HG02870 (cell line): Measurements from ENCODE around the gene KIFC3.
"Not testable (repeated sequence)": the region's sequence is repeated elsewhere in the genome, so short reads cannot be mapped to it uniquely, and the experiment has no call there.

Experiments
- ATAC-seq: cut with Tn5 transposase; IDR thresholded peaks from one replicate; pipeline ENCODE4 v1.9.1; 2021; ENCODE audit warnings: mild to moderate bottlenecking, moderate library complexity; ENCODE audit not compliant: unreplicated experiment

The KIFC3 gene

GRCh38 chr16:57726433-57726947, 75.8 kb downstream of the KIFC3 start:
- no peak for ATAC-seq

DNA sequence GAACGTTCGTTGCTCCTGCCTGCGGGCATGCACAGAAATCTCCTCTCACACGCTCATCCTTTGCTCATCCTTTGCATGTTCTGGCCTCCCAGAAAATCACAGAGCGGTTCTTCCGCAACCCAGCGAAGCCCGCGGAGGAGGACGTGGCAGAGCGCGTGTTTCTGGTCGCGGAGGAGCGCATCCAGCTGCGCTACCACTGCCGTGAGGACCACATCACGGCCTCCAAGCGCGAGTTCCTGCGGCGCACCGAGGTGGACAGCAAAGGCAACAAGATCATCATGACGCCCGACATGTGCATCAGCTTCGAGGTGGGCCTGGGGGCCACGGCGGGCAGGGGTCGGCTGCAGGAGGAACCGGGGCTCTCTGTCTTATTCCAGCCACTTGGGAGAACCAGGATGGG, 76.3 kb downstream of the KIFC3 start:
- ATAC-seq: no peak

GRCh38 chr16:57725554-57725953, 76.7 kb downstream of the KIFC3 start:
- ATAC-seq: no peak

GRCh38 chr16:57725151-57725550, 77.1 kb downstream of the KIFC3 start:
- ATAC-seq: no peak

- no peak for ATAC-seq
Measured at GRCh38 chr16:57724531-57724930, 77.8 kb downstream of the KIFC3 start.

DNA sequence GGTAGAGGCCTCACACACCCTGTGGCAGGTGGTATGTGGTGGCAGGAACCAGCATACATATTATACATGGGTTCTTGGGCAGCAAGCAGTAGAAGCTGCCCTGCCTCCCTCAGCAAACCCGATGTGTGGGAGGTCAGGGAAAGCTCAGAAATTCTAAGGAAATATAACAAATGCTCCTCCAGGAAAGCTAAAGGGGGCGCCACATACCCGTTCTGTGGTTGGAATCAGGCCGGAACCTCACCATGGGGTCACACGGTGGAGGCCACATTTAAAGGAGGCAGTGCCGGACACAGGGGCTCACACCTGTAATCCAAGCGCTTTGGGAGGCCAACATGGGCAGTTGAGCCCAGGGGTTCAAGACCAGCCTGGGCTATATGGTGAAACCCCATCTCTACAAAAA, 79.1 kb downstream of the KIFC3 start:
- no peak for ATAC-seq

- no peak for ATAC-seq
Measured at GRCh38 chr16:57722651-57723050, 79.6 kb downstream of the KIFC3 start.

GRCh38 chr16:57722210-57722499, 80.1 kb downstream of the KIFC3 start:
- no peak for ATAC-seq

DNA sequence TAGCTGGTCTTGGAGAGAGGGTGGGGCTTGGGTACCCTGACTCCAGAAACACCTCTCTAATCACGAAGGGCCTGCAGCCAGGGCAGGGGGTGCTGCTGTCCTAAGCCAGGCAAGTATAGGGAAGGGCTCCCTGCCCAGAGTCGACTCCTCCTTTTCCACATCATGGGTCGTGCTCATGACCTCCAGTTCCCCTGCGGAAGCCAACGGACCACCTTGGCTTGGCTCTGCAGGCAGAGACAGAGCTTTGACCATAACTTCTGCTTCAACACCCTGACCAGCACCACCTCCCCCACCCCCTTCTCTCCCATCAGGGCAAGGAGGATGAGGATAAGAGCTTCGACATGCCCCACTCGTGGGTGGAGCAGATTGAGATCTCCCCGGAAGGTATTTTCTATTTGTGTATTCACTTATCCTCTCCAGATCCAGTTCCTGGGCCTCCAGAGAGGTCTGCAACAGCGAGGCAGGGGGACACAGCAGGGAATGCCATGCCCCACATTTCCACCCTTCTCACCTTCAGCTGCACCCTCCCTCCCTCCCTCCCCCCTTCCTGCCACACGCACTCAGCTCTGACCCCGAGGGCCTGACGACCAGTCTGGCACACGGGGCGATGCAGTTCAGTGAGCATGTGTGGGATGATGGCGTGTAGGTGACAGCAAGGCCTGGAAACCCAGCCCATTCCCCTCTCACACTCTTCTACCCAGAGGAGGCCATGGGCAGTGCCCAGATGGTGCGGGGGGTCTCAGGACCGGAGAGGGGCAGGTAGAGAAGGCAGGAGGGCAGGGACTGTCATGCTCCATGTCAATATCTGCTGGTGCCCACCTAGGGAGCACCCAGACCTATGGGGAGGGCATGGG, 80.7 kb downstream of the KIFC3 start:
- ATAC-seq: no peak

GRCh38 chr16:57720142-57720575, 82.1 kb downstream of the KIFC3 start:
- ATAC-seq: no peak

GRCh38 chr16:57714047-57714446, 88.2 kb downstream of the KIFC3 start:
- ATAC-seq: no peak

- ATAC-seq: no peak
Measured at GRCh38 chr16:57713596-57713995, 88.7 kb downstream of the KIFC3 start.

DNA sequence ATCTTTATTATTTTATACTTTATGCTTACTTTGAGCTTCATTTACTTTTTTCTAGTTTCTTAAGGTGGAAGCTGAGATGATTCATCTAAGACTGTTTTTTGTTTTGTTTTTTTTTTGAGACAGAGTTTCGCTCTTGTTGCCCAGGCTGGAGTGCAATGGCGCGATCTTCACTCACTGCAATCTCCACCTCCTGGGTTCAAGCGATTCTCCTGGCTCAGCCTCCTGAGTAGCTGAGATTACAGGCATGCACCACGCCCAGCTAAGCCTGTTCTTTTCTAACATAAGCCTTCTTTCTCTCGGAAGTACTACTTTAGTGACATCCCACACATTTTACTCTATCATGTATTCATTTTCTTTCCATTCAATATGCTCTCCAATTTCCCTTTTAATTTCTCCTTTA, 89.7 kb downstream of the KIFC3 start:
- not testable (repeated sequence) for ATAC-seq

GRCh38 chr16:57711993-57712392, 90.3 kb downstream of the KIFC3 start:
- ATAC-seq: no peak

DNA sequence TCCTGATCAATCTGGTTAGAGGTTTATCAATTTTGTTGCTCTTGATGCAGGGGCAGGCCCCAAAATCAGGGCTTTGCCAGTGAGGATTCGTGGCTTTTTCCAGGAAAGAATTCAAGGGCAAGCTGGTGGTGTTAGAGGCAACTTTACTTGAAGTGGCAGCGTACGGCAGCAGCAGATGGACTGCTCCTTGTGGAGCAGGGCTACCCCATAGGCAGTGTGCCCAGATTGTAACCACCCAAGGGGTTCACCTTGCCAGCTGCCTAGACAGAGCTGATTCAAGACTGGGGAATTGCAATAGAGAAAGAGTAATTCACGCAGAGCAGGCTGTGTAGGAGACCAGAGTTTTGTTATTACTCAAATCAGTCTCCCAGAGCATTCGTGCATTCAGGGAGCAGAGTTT, 90.9 kb downstream of the KIFC3 start:
- ATAC-seq: no peak

DNA sequence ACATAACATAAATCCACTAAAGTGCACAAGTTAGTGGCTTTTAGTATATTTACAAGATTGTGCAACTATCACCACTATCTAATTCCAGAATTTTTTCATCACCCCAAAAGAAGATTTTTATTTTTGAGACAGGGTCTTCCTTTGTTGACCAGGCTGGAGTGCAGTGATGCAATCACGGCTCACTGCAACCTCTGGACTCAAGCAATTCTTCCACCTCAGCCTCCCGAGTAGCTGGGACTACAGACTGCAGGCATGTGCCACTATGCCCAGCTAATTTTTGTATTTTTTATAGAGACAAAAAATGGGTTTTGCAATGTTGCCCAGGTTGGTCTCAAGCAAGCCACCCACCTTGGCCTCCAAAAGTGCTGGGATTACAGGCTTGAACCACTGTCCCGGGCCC, 92.6 kb downstream of the KIFC3 start:
- ATAC-seq: no peak
